ENCODE data around the gene SP2. TPM values are rescaled to one million over a fixed set of nuclear protein-coding genes. Genes with fewer than 3 reads are reported as not detected.

The SP2 gene
- total RNA-seq, 1 experiment from 2014 or later, result 1.9 TPM

DNA sequence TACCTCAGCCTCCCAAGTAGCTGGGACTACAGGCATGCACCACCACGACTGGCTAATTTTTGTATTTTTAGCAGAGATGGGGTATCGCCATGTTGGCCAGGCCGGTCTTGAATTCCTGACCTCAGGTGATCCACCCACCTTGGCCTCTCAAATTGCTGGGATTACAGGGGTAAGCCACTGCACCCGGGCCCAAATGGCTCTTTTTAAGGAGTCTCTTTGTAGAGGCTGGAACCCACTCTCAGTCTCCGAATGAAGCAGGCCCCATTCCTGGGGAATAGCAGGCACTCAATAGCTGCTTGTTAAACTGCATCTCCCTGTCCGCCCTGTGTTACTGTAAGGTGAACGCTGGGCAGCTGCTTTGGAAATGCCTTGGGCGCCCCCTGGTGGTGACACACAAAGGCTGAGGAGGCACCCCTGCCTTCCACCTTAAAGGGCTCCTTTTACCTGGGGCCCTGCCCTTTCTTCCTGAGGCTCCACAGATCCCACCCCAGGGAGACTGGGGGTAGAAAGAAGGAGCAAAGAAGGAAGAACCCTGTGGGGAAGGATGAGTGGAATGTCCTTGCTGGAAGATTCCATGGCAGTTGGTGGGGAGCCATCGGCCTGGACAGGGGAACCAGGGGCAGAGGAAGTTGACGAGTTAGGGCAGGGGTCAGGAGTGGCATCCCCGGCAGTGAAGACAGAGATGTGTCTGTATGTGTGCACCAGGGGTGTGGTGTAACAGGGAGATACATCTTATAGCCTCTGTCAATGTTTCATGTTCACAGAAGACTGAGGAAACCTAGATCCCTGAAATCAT, 6.1 kb upstream of the SP2 start:
- DNase-seq (ENCODE audit: low spot score), result peak; percentile 84

DNA sequence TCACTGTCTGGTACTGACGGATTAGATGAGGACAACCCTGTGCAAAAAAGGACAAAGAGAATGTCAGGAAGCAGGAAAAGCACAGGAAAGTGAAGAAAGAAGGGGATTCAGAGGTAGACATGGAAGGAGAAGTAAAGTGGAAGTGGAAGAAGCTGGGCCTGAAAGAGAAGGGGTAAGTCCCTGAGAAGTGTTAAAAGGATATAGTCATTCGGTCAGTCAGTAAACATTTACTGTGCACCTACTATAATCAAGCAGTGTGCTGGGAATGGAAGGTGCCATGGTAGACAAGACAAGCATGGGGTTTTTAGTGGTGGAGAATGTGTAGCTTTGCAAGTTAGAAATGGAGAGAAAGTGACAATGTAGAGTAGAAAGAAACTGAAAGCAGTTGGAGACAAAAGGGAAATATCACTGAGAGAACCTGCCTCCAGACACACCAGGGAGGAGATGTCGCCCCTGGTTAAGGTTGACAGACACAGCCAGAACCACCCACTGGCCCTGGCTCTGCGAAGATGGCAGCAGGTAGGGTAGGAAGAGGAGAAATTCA, 4.4 kb upstream of the SP2 start:
- DNase-seq (ENCODE audit: low spot score), result no peak

DNA sequence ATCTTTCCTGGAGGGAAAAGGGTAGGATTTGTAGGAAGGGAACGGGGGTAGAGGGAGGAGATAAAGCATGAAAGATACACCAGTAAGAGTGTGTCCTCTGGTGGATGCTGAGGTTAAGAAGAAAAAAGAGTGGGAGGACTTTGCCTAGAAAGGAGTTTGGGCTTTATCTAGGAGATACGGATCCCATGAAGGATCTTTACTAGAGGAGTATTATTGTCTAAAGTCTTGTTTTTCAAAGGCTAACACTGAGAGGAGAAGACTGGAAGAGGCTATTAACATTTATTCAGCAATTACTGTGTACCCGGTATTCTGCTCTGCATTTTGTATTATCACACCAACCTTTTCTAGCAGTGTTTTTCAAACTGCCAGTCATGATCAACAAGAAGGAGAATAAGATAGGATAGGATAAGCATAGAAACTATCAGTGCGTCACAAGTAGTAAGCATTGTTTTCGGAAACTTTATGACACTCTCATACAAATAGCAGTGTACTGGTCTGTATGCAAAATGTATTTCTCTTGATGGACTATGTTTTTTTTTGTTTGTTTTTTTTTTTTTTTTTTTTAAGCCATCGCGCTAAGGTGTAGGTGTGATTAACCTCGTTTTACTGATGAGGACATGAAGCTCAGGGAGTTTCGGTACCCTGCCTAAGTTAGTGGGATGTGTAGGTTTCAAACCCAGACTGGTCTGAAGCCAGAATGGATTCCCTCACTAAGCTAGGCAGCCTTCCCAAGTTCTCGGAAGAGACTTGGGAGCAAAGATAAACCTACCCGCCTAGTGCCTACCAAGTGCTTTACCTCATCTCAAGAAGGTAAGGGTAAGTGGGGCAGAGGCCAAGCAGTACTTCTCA, 1.3 kb upstream of the SP2 start:
- DNase-seq (ENCODE audit: low spot score), result no peak

DNA sequence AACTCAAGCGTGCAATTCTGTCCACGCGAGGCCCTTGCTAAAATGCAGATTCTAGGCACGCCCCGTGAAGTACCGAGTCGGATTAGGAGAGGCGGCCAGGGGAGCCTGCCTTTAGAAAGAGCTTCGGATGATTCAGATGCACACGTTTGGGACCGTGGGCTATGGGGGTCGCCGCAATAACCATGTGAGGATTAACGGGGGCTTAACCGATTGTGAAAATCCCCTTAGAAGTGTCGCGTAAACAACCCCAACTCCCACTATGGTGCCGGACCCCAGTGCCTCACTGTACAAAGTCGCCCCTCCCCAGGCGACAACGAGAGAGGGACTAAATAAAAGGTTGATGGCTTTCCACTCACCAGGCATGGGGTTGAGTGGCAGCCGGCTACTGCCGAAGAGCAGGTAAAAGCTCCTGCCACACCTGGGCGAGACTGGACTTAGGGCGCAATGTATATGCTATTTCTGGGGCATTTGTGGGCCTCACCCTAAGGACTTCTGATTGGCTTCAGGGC, 635 bp upstream of the SP2 start:
- no peak for DNase-seq (ENCODE audit: low spot score)

DNA sequence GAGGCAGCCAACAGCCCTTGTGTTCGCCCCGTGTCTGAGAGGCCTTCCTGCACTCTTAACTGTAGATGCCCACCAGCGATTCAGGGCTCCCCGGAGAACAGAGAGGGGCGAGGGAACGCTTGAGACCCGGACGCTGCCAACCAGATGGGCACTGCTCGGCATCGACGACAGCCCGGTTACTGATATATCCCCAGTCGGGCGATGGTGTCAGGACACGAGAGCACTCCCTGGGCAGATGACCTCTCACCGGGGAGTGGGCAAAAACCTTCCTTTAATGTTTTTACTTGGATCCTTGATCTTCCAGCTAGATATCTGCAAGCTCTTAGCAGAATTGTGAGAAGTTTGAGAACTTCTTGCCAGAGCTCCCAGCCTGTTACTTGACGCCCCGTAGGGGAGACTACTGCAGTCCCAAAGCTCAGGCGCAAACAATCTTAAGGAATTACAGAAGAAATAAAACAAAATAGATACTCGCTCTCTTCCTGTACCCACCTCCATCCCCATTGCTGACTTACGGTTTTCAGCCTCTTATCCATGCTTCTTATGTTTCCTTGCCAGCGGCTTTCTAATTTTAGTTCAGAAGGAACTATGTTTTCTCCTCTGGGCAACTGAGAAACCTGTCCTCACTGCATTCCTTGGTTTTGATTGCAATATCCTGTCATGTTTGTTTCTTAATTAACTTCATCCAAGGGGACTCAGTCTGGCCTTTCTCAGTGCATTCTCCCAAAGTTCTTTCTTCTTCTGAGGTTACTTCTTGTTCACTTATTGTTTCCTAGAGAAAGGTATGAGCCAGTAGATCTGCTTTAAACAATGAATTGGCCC, 845 bp downstream of the SP2 start:
- DNase-seq (ENCODE audit: low spot score), result no peak

DNA sequence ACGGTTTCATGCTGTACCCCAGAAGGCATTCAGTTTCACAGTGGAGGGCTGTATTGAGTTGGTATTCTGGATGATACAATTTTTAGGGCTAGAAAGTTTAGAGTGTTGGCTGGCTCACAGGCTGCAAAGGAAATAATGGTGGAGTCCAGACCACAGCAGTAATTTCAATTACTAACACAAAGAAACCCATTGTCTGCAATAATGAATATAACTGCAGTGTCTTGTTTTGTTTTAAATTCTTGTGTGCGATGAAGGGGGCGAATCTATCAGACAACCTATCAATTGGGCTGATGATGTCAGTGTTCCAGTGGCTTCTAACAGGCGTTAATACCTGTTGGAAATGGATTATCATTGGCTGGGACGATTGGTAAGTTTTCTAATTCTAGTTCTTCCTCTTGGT, 1.5 kb downstream of the SP2 start:
- no peak for DNase-seq (ENCODE audit: low spot score)

DNA sequence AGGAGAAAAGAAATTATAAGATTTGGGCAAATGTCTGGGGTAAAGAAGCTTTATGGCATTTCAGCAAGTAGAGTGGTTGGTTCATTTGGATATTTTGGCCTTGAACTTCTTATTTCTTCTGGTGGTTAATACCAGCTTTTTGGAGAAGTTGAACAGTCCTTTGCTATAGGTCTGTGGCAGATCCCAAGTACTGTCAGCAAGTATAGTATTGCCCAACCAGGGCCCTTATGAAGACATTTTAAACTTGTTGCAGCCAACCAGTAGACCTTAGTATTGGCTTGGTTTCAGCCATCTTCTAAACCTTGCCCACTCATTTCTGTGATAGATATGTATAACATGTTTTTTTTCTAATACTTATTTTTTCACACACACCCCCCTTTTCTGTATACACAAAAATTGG, 2.2 kb downstream of the SP2 start:
- DNase-seq (ENCODE audit: low spot score), result no peak

DNA sequence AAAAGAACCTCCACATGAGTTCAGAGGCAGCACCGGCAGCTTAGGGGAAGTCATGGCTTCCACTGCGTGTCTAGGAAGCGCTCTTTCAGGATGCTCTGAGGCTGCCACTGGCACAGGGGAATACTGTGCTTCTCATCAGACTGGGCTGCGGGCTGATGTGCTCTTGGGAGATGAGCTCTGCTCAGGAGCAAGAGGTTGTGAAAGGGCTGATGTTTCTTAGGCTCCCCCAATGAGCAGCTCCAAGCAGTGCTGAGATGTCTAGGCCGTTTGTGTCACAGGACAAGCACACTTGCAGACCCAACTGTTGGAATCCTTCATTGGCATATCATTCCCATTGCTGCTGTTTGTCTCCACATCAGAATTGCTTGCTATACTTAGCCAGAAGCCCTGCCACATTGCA, 3.6 kb downstream of the SP2 start:
- DNase-seq (ENCODE audit: low spot score), result no peak

DNA sequence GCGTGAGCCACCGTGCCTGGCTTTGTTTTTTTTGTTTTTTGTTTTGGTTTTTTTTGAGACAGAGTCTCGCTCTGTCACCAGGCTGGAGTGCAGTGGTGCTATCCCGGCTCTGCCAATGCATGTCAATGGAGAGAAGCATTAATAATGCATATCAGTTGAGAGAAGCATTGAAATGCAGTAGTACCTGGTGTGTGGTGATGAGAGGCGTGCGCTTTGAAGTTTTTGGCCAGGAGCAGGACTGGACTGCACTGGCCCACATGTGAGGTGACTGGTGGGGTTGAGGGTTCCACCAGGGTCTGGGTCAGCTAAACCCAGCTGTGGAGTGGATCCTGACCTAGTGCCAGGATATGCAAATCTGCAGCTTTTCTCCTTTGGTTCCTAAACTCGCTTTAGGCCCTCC, 5.4 kb downstream of the SP2 start:
- DNase-seq (ENCODE audit: low spot score), result no peak

DNA sequence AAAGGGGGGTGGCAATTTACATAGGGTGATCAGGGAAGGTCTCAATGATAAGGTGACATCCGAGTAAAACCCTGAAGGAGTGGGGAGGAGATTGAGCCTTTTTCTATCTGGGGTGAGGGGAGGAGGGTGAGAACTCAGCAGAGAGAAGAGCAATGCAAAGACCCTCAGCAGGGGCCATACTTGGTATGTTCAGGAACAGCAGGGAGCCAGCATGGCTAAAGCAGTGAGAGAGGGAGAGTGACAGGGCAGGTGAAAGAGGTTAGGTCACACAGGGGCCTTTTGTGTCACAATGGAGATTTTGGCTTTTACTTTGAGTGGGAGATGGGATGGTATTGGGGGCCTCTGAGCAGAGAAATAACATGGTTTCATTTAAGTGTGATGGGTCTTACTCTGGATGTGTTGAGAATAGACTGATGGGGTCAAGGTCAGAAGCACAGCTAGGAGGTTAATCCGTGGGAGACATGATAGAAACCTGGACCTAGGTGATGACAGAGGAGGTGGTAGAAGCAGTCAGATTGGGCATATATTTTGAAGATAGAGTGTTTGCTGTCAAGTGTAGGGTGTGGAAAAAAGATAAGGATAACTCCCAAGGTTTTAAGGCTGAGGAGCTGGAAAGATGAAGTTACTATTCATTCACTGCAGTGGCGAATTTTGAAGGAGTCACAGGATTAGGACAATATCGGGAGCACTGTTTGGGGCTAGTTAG, 6.2 kb downstream of the SP2 start:
- DNase-seq (ENCODE audit: low spot score), result no peak

DNA sequence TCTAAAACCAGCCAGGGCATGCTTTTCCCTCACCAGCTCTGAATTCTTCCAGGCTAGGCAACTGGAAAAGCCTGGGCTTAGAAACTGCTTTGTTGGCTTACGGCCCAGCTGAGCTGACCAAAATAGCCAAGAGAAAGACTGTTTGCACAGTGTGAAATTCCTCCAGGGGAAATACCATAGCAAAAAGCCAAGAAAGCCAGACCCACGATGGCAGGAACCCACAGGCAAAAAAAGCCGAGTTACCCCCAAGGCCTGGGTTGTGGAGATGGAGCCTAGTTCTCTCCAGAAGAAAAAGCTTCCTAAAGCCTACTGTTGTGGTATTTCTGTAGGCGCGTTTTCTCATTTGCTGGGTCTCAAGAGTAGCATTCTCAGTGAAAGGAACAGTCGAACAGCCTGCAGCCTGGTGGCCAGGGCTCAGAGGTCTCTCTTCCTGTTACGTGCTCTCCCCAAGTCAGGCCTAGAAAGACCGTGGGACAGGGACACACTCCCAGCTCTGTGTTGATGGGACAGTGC, 9.2 kb downstream of the SP2 start:
- no peak for DNase-seq (ENCODE audit: low spot score)

DNA sequence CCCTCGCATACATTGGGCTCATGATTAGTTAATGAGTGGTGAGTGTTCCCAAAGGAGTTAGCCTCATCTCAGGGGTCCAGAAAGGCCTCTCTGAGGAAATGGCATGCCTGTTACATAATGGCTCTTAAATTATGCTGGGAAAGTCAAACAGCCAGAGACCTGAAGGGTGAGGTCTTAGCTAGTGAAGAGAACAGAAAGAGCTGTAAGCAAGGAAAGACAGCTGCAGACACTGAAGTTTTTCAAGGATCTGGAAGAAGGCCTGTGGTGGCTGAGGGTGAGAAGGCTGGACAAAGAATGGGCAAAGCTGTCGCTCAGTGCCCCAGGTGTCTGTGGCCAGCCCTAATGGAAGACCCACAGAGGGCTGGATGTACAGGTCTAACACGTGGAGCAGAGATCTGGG, 10.4 kb downstream of the SP2 start:
- no peak for DNase-seq (ENCODE audit: low spot score)

DNA sequence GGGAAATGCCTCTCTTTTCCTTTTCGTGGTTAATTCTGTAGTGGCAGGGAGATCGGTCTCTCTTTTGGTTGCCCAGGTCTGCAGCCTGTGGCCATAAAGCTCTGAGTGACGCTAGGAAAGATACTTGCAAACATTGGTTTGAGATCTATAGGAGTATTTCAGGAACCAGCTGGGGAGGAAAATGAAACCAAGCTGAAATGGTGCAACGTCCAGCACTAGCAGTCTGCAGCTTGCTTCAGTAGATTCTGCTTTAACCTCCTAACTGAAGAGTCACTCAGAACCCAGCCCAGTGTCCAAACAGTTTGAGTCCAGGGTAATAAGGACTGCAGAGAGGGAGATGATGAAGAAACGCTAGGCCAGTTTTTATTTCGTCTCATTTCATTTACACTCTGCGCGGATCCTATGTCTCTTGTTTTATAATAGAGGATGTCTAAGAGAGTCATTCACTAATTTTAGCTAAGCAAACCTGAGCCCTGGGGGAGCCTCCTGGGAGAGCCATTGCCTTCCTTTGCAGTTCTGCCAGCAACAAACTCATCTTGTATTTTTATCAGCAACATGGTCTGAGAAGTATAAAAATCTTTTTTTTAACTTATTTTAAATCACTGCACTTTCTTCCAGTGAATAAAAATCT, 12.0 kb downstream of the SP2 start:
- DNase-seq (ENCODE audit: low spot score), result no peak

DNA sequence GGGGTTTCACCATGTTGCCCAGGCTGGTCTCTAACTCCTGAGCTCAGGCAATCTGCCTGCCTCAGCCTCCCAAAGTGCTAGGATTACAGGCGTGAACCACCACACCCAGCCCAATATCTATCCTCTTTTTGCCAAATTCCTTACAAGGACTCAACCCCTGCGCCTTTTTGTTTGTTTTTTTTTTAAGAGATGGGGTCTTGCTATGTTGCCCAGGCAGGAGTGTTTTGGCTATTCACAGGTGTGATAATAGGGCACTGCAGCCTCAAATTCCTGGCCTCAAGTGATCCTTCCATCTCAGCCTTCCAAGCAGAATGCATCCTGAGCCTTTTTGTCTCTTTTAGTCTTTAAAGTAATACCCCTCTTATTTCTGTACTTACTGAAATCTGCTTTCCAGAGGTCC, 17.0 kb downstream of the SP2 start:
- DNase-seq (ENCODE audit: low spot score), result no peak

DNA sequence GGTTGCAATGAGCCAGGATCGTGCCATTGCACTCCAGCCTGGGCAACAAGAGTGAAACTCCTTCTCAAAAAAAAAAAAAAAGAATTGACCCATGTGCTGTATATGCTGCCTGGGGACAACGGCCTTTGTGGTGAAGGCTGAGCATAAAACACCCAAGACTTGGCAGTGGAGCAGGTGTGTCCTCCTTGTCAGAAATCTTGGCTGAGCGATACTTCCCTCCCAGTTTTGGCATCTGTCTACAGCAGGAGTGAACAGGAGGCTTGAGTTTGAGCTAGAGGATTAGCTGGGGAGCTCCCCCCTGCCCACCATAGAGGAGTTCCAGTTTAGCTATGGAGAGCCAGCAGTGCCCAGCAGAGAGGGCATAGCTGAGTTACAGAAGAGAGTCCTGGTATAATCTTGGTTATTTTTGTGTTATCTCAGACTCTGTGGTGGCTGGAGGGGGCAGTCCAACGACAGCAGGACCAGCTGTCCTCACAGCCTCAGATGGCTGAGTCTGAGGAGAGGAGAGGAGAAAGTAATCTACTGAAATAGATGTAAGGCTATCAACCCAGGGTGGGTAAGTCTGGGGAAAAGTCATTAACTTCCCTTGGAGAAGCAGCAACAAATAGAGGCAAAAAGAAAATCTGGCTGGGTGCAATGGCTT, 18.4 kb downstream of the SP2 start:
- DNase-seq (ENCODE audit: low spot score), result no peak

DNA sequence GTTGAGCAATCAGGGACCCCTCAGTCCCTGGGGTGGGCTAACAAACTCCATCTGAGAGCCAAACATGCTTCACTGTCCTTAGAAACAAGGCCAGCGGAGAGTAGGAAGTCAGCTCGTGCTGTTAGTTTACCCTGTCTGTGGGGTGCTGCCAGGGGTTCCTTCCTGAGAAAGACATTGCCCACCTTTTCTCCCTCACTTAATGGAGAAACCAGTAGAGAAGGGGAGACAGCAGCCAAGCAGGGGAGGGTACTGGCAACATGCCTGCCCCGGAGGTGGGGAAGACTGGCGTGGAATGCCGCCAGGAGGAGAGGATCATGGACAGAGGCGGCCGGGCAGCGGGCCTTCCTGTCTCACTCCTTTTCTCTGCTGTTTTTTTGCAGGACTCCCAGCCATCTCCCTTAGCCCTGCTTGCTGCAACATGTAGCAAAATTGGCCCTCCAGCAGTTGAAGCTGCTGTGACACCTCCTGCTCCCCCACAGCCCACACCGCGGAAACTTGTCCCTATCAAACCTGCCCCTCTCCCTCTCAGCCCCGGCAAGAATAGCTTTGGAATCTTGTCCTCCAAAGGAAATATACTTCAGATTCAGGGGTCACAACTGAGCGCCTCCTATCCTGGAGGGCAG, 19.9 kb downstream of the SP2 start:
- no peak for DNase-seq (ENCODE audit: low spot score)

DNA sequence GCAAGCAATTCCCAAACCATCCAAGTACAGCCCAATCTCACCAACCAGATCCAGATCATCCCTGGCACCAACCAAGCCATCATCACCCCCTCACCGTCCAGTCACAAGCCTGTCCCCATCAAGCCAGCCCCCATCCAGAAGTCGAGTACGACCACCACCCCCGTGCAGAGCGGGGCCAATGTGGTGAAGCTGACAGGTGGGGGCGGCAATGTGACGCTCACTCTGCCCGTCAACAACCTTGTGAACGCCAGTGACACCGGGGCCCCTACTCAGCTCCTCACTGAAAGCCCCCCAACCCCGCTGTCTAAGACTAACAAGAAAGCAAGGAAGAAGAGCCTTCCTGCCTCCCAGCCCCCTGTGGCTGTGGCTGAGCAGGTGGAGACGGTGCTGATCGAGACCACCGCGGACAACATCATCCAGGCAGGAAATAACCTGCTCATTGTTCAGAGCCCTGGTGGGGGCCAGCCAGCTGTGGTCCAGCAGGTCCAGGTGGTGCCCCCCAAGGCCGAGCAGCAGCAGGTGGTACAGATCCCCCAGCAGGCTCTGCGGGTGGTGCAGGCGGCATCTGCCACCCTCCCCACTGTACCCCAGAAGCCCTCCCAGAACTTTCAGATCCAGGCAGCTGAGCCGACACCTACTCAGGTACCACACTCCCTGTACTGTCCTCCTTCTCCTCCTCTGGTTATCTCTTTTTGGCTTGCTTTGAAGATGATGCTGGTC, 20.6 kb downstream of the SP2 start:
- DNase-seq (ENCODE audit: low spot score), result no peak

DNA sequence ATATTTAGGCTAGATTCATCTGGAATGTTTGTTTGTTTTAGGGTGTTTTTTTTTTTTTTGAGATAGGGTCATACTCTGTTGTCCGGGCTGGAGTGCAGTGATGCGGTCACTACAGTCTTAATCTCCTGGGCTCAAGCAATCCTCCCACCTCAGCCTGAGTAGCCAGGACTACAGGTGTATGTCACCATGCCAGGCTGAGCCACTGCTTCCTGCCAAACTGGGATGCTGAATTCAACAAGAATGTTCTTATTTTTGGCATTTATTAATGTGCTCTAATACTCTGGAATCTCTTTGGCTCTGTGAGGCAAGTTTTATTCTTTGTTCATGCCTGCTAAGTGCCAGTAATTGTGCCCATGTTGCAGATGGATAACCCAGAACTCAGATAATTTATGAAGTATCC, 21.5 kb downstream of the SP2 start:
- no peak for DNase-seq (ENCODE audit: low spot score)

DNA sequence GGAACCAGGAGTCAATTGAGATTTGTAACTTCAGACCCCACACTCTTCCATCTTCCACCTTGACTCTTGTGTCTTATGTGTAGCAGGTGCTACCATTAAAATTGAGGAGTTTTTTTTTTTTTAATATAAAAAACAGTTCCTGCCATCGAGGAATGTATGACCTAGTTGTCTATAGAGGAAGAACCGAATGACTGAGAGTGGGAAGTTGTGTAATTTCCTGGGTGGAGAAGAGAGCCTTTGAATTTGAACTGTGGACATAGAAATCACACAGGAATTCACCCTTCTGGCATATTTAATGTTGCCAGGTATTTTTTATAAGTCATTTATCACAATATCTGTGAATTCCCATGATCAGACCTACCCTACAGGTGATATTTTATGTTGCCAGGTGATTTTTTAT, 22.0 kb downstream of the SP2 start:
- DNase-seq (ENCODE audit: low spot score), result no peak
